K562 (cell line): ENCODE data around the gene AMOTL1. TPM values are rescaled to one million over a fixed set of nuclear protein-coding genes. Genes with fewer than 3 reads are reported as not detected.

Experiments used
- ATAC-seq: fragments of 200-7000 bp; cut with Tn5 transposase; 3 replicates; pipeline ENCODE4 v1.9.1; 2020; ENCODE audit warnings: moderate library complexity
- BruUV-seq: library from RNA; stranded (reverse); fragments of 400-500 nt; replicated peaks from 2 replicates; lab custom pipeline; 2021; lab: Mats Ljungman, UMichigan
- CTCF ChIA-PET: fragments of 300-600 bp; formaldehyde crosslinking; extraction: SDS; loops from one replicate; lab custom pipeline; 2021; ENCODE audit warnings: low intra/inter-chr PET ratio; lab: Yijun Ruan, JAX
- POLR2A ChIA-PET: fragments of 300-600, 350-650 bp; sonication (Branson Sonifier 250); formaldehyde crosslinking; extraction: SDS; loops from one replicate; lab custom pipeline; 2021; ENCODE audit warnings: antibody characterized with exemption, inconsistent platforms; lab: Yijun Ruan, JAX
- DNase-seq, 4 experiments: peaks; one replicate each; pipeline versions ENCODE4 v3.0.0 to v3.0.0-alpha.2; 2011 to 2018; ENCODE audit warnings: low spot score in 3 of 4, mixed read lengths in 3 of 4; ENCODE audit errors: extremely low read depth in 1 of 4
- FAIRE-seq: peaks from 2 replicates; lab custom pipeline; 2011; peaks lifted over from hg19 to GRCh38; lab: Jason Lieb, UNC
- H2AFZ ChIP-seq: 2 replicates; pipeline ENCODE4 v1.6.0; 2011; ENCODE audit warnings: low read depth, low read length, control low read depth, inconsistent platforms
- H3K27ac ChIP-seq: fragments of 200-600 bp; 3 replicates; pipeline ENCODE4 v1.8.0; 2011; ENCODE audit warnings: low read depth, mild to moderate bottlenecking, control low read depth, inconsistent platforms, low read length, moderate library complexity, mixed read lengths; ENCODE audit errors: extremely low read depth
- H3K27me3 ChIP-seq, 2 experiments: fragments of 300-600 bp in 1 of 2; 2 replicates in 1 of 2; 3 replicates in 1 of 2; pipeline versions ENCODE4 v1.6.0 to v1.8.0; 2011; ENCODE audit warnings: inconsistent platforms in 2 of 2, low read length in 2 of 2, mild to moderate bottlenecking in 1 of 2, mixed read lengths in 1 of 2, moderate library complexity in 1 of 2; ENCODE audit not compliant: control insufficient read depth in 2 of 2, insufficient read depth in 2 of 2
- H3K36me3 ChIP-seq: fragments of 300-600 bp; 3 replicates; pipeline ENCODE4 v1.8.0; 2011; ENCODE audit warnings: mild to moderate bottlenecking, low read length, inconsistent platforms; ENCODE audit not compliant: control insufficient read depth, insufficient read depth
- H3K4me1 ChIP-seq, 2 experiments: fragments of 200-600 bp in 1 of 2; replicated peaks in 1 of 2; 2 replicates in 1 of 2; 3 replicates in 1 of 2; pipeline versions ENCODE4 v1.5.1 to v1.8.0; 2011; ENCODE audit warnings: inconsistent platforms in 2 of 2, low read length in 2 of 2, mild to moderate bottlenecking in 1 of 2, mixed read lengths in 1 of 2, moderate library complexity in 1 of 2; ENCODE audit not compliant: control insufficient read depth in 2 of 2, insufficient read depth in 2 of 2
- H3K4me2 ChIP-seq: 2 replicates; pipeline ENCODE4 v1.6.1; 2011; ENCODE audit warnings: low read length, control low read depth, inconsistent platforms, mixed read lengths; ENCODE audit not compliant: insufficient read depth
- H3K4me3 ChIP-seq: fragments of 200-600 bp; sonication (generic), shearing (Covaris generic); 2 replicates; pipeline ENCODE4 v1.5.1; 2016; ENCODE audit warnings: control low read depth, inconsistent platforms
- H3K79me2 ChIP-seq: fragments of 200-600 bp; 3 replicates; pipeline ENCODE4 v1.8.0; 2011; ENCODE audit warnings: low read length, inconsistent platforms; ENCODE audit not compliant: control insufficient read depth, insufficient read depth
- H3K9ac ChIP-seq, 2 experiments: 2 replicates each; pipeline versions ENCODE4 v1.6.0 to v1.6.1; 2011; ENCODE audit warnings: low read depth in 2 of 2, low read length in 2 of 2, control low read depth in 1 of 2, inconsistent platforms in 1 of 2, mild to moderate bottlenecking in 1 of 2, mixed read lengths in 1 of 2; ENCODE audit not compliant: insufficient read depth in 1 of 2
- H3K9me1 ChIP-seq: one replicate; pipeline ENCODE4 v1.6.0; 2011; ENCODE audit warnings: inconsistent platforms, mild to moderate bottlenecking, low read length, moderate library complexity; ENCODE audit not compliant: control insufficient read depth, insufficient read depth
- H3K9me3 ChIP-seq: replicated peaks from 2 replicates; pipeline ENCODE4 v1.5.1; 2011; ENCODE audit warnings: low read depth, low read length, inconsistent platforms; ENCODE audit not compliant: control insufficient read depth, insufficient read depth
- H4K20me1 ChIP-seq: replicated peaks from 2 replicates; pipeline ENCODE4 v1.6.1; 2011; ENCODE audit warnings: low read length, inconsistent platforms, mixed read lengths; ENCODE audit not compliant: control insufficient read depth, insufficient read depth
- CBX8 ChIP-seq: fragments of 200-600 bp; sonication (generic); IDR thresholded peaks from 2 replicates; pipeline ENCODE4 v1.6.1; 2012; ENCODE audit warnings: borderline replicate concordance, mixed run types, low read depth, mild to moderate bottlenecking, moderate library complexity, mixed read lengths, low read length, control low read depth, inconsistent platforms; ENCODE audit not compliant: poor library complexity, severe bottlenecking; ENCODE audit errors: extremely low read depth
- CREM ChIP-seq: IDR thresholded peaks from 2 replicates; pipeline ENCODE4 v1.6.1; 2014; ENCODE audit warnings: antibody characterized with exemption, low read depth
- EHMT2 ChIP-seq: fragments of 450-650 bp; IDR thresholded peaks from 2 replicates; pipeline ENCODE4 v1.6.1; 2018; ENCODE audit warnings: antibody characterized with exemption
- GATAD2A ChIP-seq: fragments of 450-650 bp; IDR thresholded peaks from 2 replicates; pipeline ENCODE4 v1.6.1; 2017
- GTF2F1 ChIP-seq: IDR thresholded peaks from 2 replicates; pipeline ENCODE4 v1.6.1; 2011; ENCODE audit warnings: low read depth, low read length, improper control_type of control experiment
- HNRNPL ChIP-seq: fragments of 200-400 bp; formaldehyde crosslinking; IDR thresholded peaks from 2 replicates; pipeline ENCODE4 v1.6.1; 2017; ENCODE audit warnings: low read depth, mild to moderate bottlenecking, low read length
- ILK ChIP-seq: fragments of 450-650 bp; IDR thresholded peaks from 2 replicates; pipeline ENCODE4 v1.6.1; 2016; ENCODE audit warnings: missing genetic modification characterization, low read depth, mild to moderate bottlenecking, missing compliant biosample characterization, moderate library complexity, borderline replicate concordance
- NELFE ChIP-seq: IDR thresholded peaks from 2 replicates; pipeline ENCODE4 v1.6.1; 2011; ENCODE audit warnings: mild to moderate bottlenecking; ENCODE audit not compliant: insufficient read depth, insufficient read length
- NFYB ChIP-seq: IDR thresholded peaks from 2 replicates; pipeline ENCODE4 v1.6.1; 2011; ENCODE audit warnings: mild to moderate bottlenecking, moderate library complexity; ENCODE audit not compliant: insufficient read length; ENCODE audit errors: extremely low read depth
- PHB ChIP-seq: fragments of 250-450 bp; sonication (Bioruptor Pico); IDR thresholded peaks from 2 replicates; pipeline ENCODE4 v1.5.0; 2021
- RNF219 ChIP-seq: fragments of 250-450 bp; sonication (Bioruptor Pico); IDR thresholded peaks from 2 replicates; pipeline ENCODE4 v1.5.0; 2022; ENCODE audit warnings: mild to moderate bottlenecking
- ZNF609 ChIP-seq: sonication (generic); formaldehyde crosslinking; IDR thresholded peaks from 2 replicates; pipeline ENCODE4 v1.8.1; 2023; ENCODE audit warnings: missing genetic modification reagents, mild to moderate bottlenecking, borderline replicate concordance
- WGBS: fragments of 100-300 bp; shearing (Covaris generic); methylation state at CpG from one replicate; pipeline ENCODE4 v1.1.6; 2016; ENCODE audit warnings: low coverage, mixed read lengths; ENCODE audit not compliant: insufficient coverage; ENCODE audit errors: missing lambda C conversion rate; 5-methylcytosine and 5-hydroxymethylcytosine counted together
- in situ Hi-C: fragments of 300-500 bp; cut with MboI; formaldehyde crosslinking; loops from 4 replicates; pipeline ENCODE4 v1.15.0; 2018; ENCODE audit warnings: inconsistent platforms, mixed read lengths
- intact Hi-C: fragments of 100-400 bp; cut with micrococcal nuclease; formaldehyde crosslinking; loops from 2 replicates; pipeline ENCODE4 v1.14.2; 2022
- polyA plus RNA-seq, 8 experiments: library from polyadenylated mRNA; depleted of rRNA in 4 of 8; stranded (reverse) in 5 of 8; unstranded in 3 of 8; fragments of >200 nt; fragmentation: Nextera tagmentation in 2 of 8; fragmentation: Illumina TruSeq in 1 of 8; extraction: Ambion mirVana in 2 of 8; extraction: Trizol in 1 of 8; gene quantifications; 2 replicates each; pipeline versions ENCODE4 v1.2.1 to v1.2.3, GENCODE V29; 2011 to 2014; ENCODE audit warnings: inconsistent platforms in 1 of 8, missing spikeins in 1 of 8
- total RNA-seq, 7 experiments: library from RNA; depleted of rRNA in 6 of 7; stranded (reverse); fragments of >200 nt in 6 of 7; fragmentation: Illumina TruSeq in 2 of 7; extraction: Trizol in 2 of 7; gene quantifications; 2 replicates each; pipeline versions ENCODE4 v1.2.1 to v1.2.3, GENCODE V29; 2011 to 2021; ENCODE audit warnings: low replicate concordance in 1 of 7
- TF ChIP-seq, protein P1 (sequence below): fragments of 450-650 bp; formaldehyde crosslinking; IDR thresholded peaks from 2 replicates; pipeline ENCODE4 v1.4.0; 2022; ENCODE audit warnings: missing genetic modification characterization

Gene AMOTL1
- total and polyA plus RNA-seq, 9 of the 15 experiments (the other 6 are each of a cell fraction or from before 2014, with no cell fraction given): 4.0 to 35.4 (median 14.0) TPM

DNA sequence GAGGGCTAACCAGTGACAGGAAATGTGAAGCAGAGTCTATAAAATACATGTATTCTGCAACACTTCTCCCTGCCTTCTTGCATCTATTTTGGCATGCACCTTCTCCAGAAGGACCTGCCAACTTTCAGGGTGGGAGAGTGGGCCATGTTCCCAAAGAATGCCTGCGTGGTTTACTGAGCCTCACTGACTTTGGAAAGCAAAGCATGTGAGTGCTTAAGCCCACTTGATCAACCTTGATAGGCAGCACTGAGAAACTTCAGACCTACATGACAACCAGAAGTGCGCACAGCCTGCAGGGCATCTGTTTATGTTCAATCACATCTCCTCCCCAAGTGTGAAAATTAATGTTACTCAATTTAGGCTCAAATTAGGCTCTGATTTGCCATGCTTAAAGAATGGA lies 69.2 kb downstream of the AMOTL1 start:
- ChIA-PET CTCF (no interaction called here), POLR2A (no interaction called here)
- no TSS peak for BruUV-seq
- no peak for DNase-seq
- Histone ChIP-seq H3K36me3 (peaks cover 44% of the 10 kb centered on the region; the same call in 2 of the 3 replicates), H3K79me2 (no peaks in the 10 kb centered on the region), H3K27me3 (no peaks in the 10 kb centered on the region), H3K27ac (no peak overlapping the region), H3K4me2 (no peak overlapping the region), H3K4me1 (no peaks in the 10 kb centered on the region), H3K4me3 (no peak overlapping the region), H4K20me1 (no peaks in the 10 kb centered on the region), H3K9me3 (no peaks in the 10 kb centered on the region), H3K9ac (no peak overlapping the region), H3K9me1 (no peaks in the 10 kb centered on the region), H2AFZ (no peak overlapping the region)
- FAIRE-seq: no peak
- intact Hi-C loops: no loop called here
- ATAC-seq: no peak
- 34% methylated on average over 2 of the region's 2 CpGs for WGBS
- in situ Hi-C loops: no loop called here
- TF ChIP-seq, protein P1, sequence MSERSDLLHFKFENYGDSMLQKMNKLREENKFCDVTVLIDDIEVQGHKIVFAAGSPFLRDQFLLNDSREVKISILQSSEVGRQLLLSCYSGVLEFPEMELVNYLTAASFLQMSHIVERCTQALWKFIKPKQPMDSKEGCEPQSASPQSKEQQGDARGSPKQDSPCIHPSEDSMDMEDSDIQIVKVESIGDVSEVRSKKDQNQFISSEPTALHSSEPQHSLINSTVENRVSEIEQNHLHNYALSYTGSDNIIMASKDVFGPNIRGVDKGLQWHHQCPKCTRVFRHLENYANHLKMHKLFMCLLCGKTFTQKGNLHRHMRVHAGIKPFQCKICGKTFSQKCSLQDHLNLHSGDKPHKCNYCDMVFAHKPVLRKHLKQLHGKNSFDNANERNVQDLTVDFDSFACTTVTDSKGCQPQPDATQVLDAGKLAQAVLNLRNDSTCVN (CRISPR knock-in tag): no peak
- TF ChIP-seq NELFE: no peak
- TF ChIP-seq CBX8: no peak
- TF ChIP-seq GATAD2A: no peak
- no peak for TF ChIP-seq NFYB
- TF ChIP-seq ILK (tag): no peak
- TF ChIP-seq PHB (CRISPR knock-in tag): no peak
- no peak for TF ChIP-seq HNRNPL
- no peak for TF ChIP-seq ZNF609 (CRISPR knock-in tag)
- no peak for TF ChIP-seq EHMT2
- TF ChIP-seq RNF219 (CRISPR knock-in tag): no peak
- no peak for TF ChIP-seq GTF2F1
- no peak for TF ChIP-seq CREM
